AG04449 (cell line): ENCODE results near the gene LRP1B.

ENCODE experiments used
- CTCF ChIA-PET: fragments of 350-600 bp; formaldehyde crosslinking; extraction: SDS; loops from one replicate; lab custom pipeline; 2021; ENCODE audit warnings: antibody characterized with exemption; lab: Yijun Ruan, JAX
- POLR2A ChIA-PET: fragments of 400-600, 350-600 bp; formaldehyde crosslinking; extraction: SDS; loops from one replicate; lab custom pipeline; 2020; ENCODE audit warnings: antibody characterized with exemption, inconsistent platforms; lab: Yijun Ruan, JAX
- DNase-seq: peaks from one replicate; pipeline ENCODE4 v3.0.0-alpha.2; 2010; ENCODE audit warnings: low read depth, low spot score
- H3K4me3 ChIP-seq: 2 replicates; pipeline ENCODE4 v1.5.1; 2011; ENCODE audit warnings: low read depth, mild to moderate bottlenecking, control low read depth, low read length
- TF ChIP-seq, protein P1 (sequence below): IDR thresholded peaks from one replicate; pipeline ENCODE4 v1.5.1; 2011; ENCODE audit warnings: mild to moderate bottlenecking, moderate library complexity, low read length, control low read depth, inconsistent platforms; ENCODE audit not compliant: insufficient read depth; ENCODE audit errors: missing control alignments

The LRP1B gene

DNA sequence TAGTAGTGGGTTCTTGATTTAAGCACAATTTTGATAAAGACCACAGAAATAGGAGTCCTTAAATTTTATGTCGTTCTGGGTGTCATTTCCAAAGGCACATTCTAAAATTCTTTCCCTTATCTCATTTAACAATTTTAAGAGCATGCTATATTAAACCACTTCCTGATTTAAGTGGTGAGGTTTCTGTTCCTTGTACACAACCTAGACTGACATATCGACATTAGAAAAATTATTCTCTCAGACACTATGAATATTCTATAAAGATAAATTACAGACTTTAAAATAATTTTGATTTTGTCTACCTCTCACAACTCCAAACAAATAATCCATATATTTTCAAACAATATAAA is 923.8 kb downstream of the LRP1B start:
- TF ChIP-seq, protein P1, sequence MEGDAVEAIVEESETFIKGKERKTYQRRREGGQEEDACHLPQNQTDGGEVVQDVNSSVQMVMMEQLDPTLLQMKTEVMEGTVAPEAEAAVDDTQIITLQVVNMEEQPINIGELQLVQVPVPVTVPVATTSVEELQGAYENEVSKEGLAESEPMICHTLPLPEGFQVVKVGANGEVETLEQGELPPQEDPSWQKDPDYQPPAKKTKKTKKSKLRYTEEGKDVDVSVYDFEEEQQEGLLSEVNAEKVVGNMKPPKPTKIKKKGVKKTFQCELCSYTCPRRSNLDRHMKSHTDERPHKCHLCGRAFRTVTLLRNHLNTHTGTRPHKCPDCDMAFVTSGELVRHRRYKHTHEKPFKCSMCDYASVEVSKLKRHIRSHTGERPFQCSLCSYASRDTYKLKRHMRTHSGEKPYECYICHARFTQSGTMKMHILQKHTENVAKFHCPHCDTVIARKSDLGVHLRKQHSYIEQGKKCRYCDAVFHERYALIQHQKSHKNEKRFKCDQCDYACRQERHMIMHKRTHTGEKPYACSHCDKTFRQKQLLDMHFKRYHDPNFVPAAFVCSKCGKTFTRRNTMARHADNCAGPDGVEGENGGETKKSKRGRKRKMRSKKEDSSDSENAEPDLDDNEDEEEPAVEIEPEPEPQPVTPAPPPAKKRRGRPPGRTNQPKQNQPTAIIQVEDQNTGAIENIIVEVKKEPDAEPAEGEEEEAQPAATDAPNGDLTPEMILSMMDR = no peak
- CTCF ChIA-PET = no interaction called here
- POLR2A ChIA-PET = no interaction called here

DNA sequence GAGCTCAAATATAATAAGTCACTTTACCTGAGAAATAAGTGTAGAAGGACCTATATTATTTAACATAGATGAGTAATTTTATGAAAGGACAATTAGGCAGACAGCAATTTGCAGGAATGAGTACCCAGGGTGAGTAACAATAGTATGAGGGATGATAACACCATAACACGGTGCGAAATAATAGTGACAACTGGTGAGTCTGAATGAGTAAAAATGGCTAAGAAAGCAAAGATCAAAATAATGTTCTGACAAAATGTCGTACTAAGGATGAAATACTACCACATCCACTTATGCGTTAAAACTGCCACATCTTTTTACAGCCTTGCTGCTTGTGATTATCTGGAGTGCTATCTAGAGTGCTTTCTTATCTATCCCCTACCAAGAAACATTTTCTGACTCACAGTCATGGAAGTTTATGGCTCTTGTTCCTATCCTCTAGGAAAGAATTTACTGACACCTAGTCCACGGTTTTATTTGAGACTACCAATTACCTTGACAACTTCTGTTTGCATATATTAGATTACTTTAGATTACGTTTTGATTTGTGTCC is 929.7 kb downstream of the LRP1B start:
- DNase-seq = no peak
- H3K4me3 ChIP-seq = no peak overlapping the region
- POLR2A ChIA-PET = no interaction called here
- TF ChIP-seq, protein P1 = no peak
- CTCF ChIA-PET = no interaction called here

More for the DNA sequence above, 923.8 kb downstream of the LRP1B start:
- H3K4me3 ChIP-seq = no peak overlapping the region
- DNase-seq = no peak

DNA sequence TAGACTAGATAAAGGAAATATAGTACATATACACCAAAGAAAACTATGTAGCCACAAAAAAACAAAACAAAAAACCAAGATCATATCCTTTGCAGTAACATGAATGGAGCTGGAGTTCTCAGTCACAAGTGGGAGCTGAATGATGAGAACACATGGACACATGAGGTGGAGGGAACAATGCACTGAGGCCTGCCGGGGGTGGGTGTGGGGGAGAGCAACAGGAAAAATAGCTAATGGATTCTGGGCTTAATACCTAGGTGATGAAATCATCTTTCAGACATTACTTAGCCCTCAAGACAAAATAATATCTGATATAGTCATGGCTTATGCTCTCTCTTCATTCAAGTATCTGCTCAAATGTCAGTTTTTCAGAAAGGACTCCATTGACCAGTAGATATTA is 930.6 kb downstream of the LRP1B start:
- TF ChIP-seq, protein P1 = no peak
- ChIA-PET POLR2A (no interaction called here), CTCF (no interaction called here)
- no peak overlapping the region for H3K4me3 ChIP-seq
- no peak for DNase-seq

DNA sequence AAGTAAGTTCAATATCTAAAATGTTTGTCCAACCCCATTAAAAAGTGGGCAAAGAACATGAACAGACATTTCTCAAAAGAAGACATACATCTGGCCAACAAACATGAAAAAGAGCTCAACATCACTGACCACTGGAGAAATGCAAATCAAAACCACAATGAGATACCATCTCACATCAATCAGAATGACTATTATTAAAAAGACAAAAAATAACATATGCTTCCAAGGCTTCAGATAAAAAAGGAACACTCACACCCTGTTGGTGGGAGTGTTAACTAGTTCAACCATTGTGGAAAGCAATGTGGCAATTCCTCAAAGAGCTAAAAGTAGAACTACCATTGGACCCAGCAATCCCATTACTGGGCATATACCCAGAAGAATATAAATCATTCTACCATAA is 931.1 kb downstream of the LRP1B start:
- ChIA-PET POLR2A (no interaction called here), CTCF (no interaction called here)
- TF ChIP-seq, protein P1 = no peak
- H3K4me3 ChIP-seq = no peak overlapping the region
- DNase-seq = no peak

DNA sequence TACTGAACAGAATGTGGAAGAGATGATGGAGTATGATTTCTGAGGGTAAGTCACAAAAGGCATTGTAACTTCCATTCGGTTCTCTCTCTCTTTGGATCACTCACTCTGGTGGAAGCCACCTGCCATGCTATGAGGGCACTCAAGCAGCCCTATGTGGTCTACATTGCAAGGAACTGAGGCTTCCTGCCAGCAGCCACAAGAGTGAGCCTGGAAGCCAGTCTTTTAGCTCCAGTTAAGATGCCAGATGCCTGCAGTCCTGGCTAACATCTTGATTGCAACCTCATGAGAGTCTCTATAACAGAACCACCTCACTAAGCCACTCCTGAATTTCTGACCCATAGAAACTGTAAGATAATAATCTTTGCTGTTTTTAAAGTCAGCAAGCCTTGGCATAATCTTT is 935.7 kb downstream of the LRP1B start:
- DNase-seq = no peak
- TF ChIP-seq, protein P1 = no peak
- ChIA-PET POLR2A (no interaction called here), CTCF (no interaction called here)
- no peak overlapping the region for H3K4me3 ChIP-seq

DNA sequence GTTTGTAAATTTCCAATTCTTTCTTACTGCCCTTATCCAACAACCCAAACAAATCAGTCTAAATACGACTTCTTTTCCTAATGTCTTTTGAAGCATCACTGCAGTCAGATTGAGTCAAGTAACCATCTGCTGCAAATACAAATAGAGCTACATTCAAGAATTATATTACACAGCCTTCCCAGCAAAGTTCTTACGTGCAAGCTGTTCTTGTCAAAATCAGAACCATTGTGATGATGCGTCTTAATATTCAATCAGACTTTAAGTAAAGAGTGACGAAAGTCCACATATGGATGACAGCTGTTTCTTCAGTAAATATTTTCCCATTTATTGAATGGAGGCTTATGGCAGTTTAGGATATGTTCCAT is 943.8 kb downstream of the LRP1B start:
- POLR2A ChIA-PET = no interaction called here
- no peak overlapping the region for H3K4me3 ChIP-seq
- TF ChIP-seq, protein P1 = no peak
- DNase-seq = no peak
- CTCF ChIA-PET = no interaction called here
